GM12878 (cell line): ENCODE measurements around the gene ZDHHC22. TPM values are rescaled to one million over a fixed set of nuclear protein-coding genes. Genes with fewer than 3 reads are reported as not detected.

Source experiments
- ATAC-seq: fragments of 200-7000 bp; cut with Tn5 transposase; 3 replicates; pipeline ENCODE4 v1.9.1; 2020; ENCODE audit warnings: mild to moderate bottlenecking, moderate library complexity
- BruUV-seq: library from RNA; stranded (reverse); fragments of 400-500 nt; replicated peaks from 2 replicates; lab custom pipeline; 2021; lab: Mats Ljungman, UMichigan
- CTCF ChIA-PET: fragments of 300-600 bp; sonication (Branson Sonifier 250); formaldehyde crosslinking; extraction: SDS; loops from one replicate; lab custom pipeline; 2021; ENCODE audit warnings: inconsistent platforms; lab: Yijun Ruan, JAX
- POLR2A ChIA-PET: fragments of 350-600 bp; formaldehyde crosslinking; extraction: SDS; loops from one replicate; lab custom pipeline; 2021; ENCODE audit warnings: inconsistent platforms; lab: Charles Lee
- RAD21 ChIA-PET: fragments of 300-600 bp; sonication (Branson Sonifier 250); formaldehyde crosslinking; loops from one replicate; lab custom pipeline; 2023; ENCODE audit warnings: antibody characterized with exemption; ENCODE audit not compliant: unreplicated experiment; lab: Charles Lee
- SMC1A ChIA-PET: fragments of 300-600 bp; sonication (Branson Sonifier 250); formaldehyde crosslinking; loops from one replicate; lab custom pipeline; 2023; ENCODE audit not compliant: unreplicated experiment, uncharacterized antibody; lab: Charles Lee
- DNase-seq: peaks from one replicate; pipeline ENCODE4 v3.0.0-alpha.2; 2011; ENCODE audit warnings: low read depth, low spot score
- FAIRE-seq: peaks from 3 replicates; lab custom pipeline; 2011; peaks lifted over from hg19 to GRCh38; lab: Jason Lieb, UNC
- H2AFZ ChIP-seq: 2 replicates; pipeline ENCODE4 v1.6.0; 2011; ENCODE audit warnings: low read depth, low read length, control low read depth; ENCODE audit not compliant: control insufficient read depth
- H3K27ac ChIP-seq: 2 replicates; pipeline ENCODE4 v1.5.1; 2011; ENCODE audit warnings: control low read depth; ENCODE audit not compliant: control insufficient read depth, insufficient read depth
- H3K27me3 ChIP-seq, 2 experiments: replicated peaks in 1 of 2; 2 replicates each; pipeline versions ENCODE4 v1.6.0 to v1.6.1; 2011; ENCODE audit warnings: low read length in 1 of 2; ENCODE audit not compliant: control insufficient read depth in 2 of 2, insufficient read depth in 2 of 2
- H3K36me3 ChIP-seq, 2 experiments: 2 replicates each; pipeline ENCODE4 v1.5.1; 2011; ENCODE audit warnings: low read length in 1 of 2; ENCODE audit not compliant: control insufficient read depth in 2 of 2, insufficient read depth in 2 of 2
- H3K4me1 ChIP-seq: 2 replicates; pipeline ENCODE4 v1.6.1; 2011; ENCODE audit warnings: mild to moderate bottlenecking, low read length, moderate library complexity, mixed read lengths; ENCODE audit not compliant: control insufficient read depth, insufficient read depth
- H3K4me2 ChIP-seq: 2 replicates; pipeline ENCODE4 v1.6.0; 2011; ENCODE audit warnings: control low read depth; ENCODE audit not compliant: control insufficient read depth, insufficient read depth
- H3K4me3 ChIP-seq: fragments of 200-600 bp; sonication (generic); 2 replicates; pipeline ENCODE4 v1.5.1; 2016
- H3K79me2 ChIP-seq: 2 replicates; pipeline ENCODE4 v1.6.0; 2011; ENCODE audit warnings: low read length; ENCODE audit not compliant: control insufficient read depth, insufficient read depth
- H3K9ac ChIP-seq: 2 replicates; pipeline ENCODE4 v1.8.0; 2011; ENCODE audit warnings: low read length, control low read depth, mixed read lengths; ENCODE audit not compliant: control insufficient read depth, insufficient read depth
- H3K9me3 ChIP-seq: replicated peaks from 3 replicates; pipeline ENCODE4 v1.5.1; 2011; ENCODE audit warnings: mild to moderate bottlenecking, low read length; ENCODE audit not compliant: control insufficient read depth, insufficient read depth
- H4K20me1 ChIP-seq: 2 replicates; pipeline ENCODE4 v1.6.0; 2011; ENCODE audit not compliant: control insufficient read depth, insufficient read depth
- ASH2L ChIP-seq: fragments of 300-600, 200-600 bp; sonication (generic); IDR thresholded peaks from 2 replicates; pipeline ENCODE4 v1.6.1; 2017; ENCODE audit warnings: low read depth, mild to moderate bottlenecking, borderline replicate concordance
- ATF7 ChIP-seq: fragments of 450-650 bp; IDR thresholded peaks from 2 replicates; pipeline ENCODE4 v1.6.1; 2016; ENCODE audit warnings: low read depth, mild to moderate bottlenecking
- IKZF1 ChIP-seq: fragments of 450-650 bp; conservative IDR thresholded peaks from 2 replicates; pipeline ENCODE4 v1.6.1; 2017; ENCODE audit warnings: antibody characterized with exemption, mild to moderate bottlenecking
- JUNB ChIP-seq: IDR thresholded peaks from 2 replicates; pipeline ENCODE4 v1.6.1; 2016; ENCODE audit warnings: antibody characterized with exemption, mild to moderate bottlenecking
- PRDM15 ChIP-seq: fragments of 450-650 bp; formaldehyde crosslinking; IDR thresholded peaks from 2 replicates; pipeline ENCODE4 v1.4.0; 2020; ENCODE audit warnings: mild to moderate bottlenecking, moderate library complexity
- YY1 ChIP-seq: IDR thresholded peaks from 2 replicates; pipeline ENCODE4 v1.6.1; 2011; ENCODE audit warnings: low read depth, mild to moderate bottlenecking, low read length
- ZNF24 ChIP-seq: fragments of 450-650 bp; IDR thresholded peaks from 2 replicates; pipeline ENCODE4 v1.6.1; 2017; ENCODE audit warnings: antibody characterized with exemption, mild to moderate bottlenecking
- in situ Hi-C: fragments of 300-500 bp; cut with MboI; formaldehyde crosslinking; loops from 9 replicates; pipeline ENCODE4 v1.14.3; 2018; ENCODE audit warnings: mixed read lengths
- intact Hi-C: fragments of 100-400 bp; cut with micrococcal nuclease; formaldehyde crosslinking; loops from one replicate; pipeline ENCODE4 v1.14.2; 2022; ENCODE audit not compliant: unreplicated experiment
- polyA plus RNA-seq, 11 experiments: library from polyadenylated mRNA; depleted of rRNA in 4 of 11; unstranded in 6 of 11; stranded (reverse) in 5 of 11; fragments of >200 nt; fragmentation: Nextera tagmentation in 4 of 11; fragmentation: Illumina TruSeq in 1 of 11; extraction: Ambion mirVana in 4 of 11; extraction: Trizol in 1 of 11; gene quantifications; 1 replicate in 1 of 11; 2 replicates in 10 of 11; pipeline versions ENCODE4 v1.2.1 to v1.2.3, GENCODE V29; 2011 to 2016; ENCODE audit warnings: inconsistent platforms in 2 of 11, missing spikeins in 2 of 11, low read depth in 1 of 11
- total RNA-seq, 4 experiments: library from RNA; depleted of rRNA in 3 of 4; stranded (reverse); fragments of >200 nt in 3 of 4; fragmentation: Illumina TruSeq in 1 of 4; extraction: Trizol in 1 of 4; gene quantifications; 2 replicates each; pipeline versions ENCODE4 v1.2.1 to v1.2.3, GENCODE V29; 2013 to 2021

ZDHHC22 gene
- total and polyA plus RNA-seq, 10 of the 15 experiments (the other 5 are each of a cell fraction or from before 2014, with no cell fraction given) = 0.06 TPM; not detected in 9

GRCh38 chr14:77092676-77093075 lies 48.9 kb downstream of the ZDHHC22 start (continued):
- TF ChIP-seq YY1 (0 out of 2 replicates have a peak, but pooled peaks have one; percentile 15), ASH2L (no peak), PRDM15 (CRISPR knock-in tag) (no peak), IKZF1 (0 out of 2 replicates have a peak, but pooled peaks have one; percentile 14)

- no TSS peak for BruUV-seq
- Histone ChIP-seq H3K27me3 (no peaks in the 10 kb centered on the region; a peak in 1 of 4 replicates), H3K4me2 (no peak overlapping the region), H3K9ac (no peak overlapping the region), H3K36me3 (no peaks in the 10 kb centered on the region), H3K4me3 (no peak overlapping the region), H3K4me1 (peaks cover under 1% of the 10 kb centered on the region; the same call in 1 of the 2 replicates), H3K27ac (no peak overlapping the region), H3K9me3 (peaks cover 11% of the 10 kb centered on the region), H2AFZ (no peak overlapping the region)
- RAD21 ChIA-PET = interaction anchor here (0.9 to 13.8 kb wide), 5 partner anchors 12 to 220 kb away, joined by 3 to 199 read pairs (median 5); no protein-coding TSS in a partner anchor
- POLR2A ChIA-PET = no interaction called here
- FAIRE-seq = no peak
- TF ChIP-seq ZNF24 (no peak), ATF7 (no peak), JUNB (no peak)
- TF ChIP-seq, all 136 proteins: peak for 0
- SMC1A ChIA-PET = interaction anchor here (1.0 to 21.4 kb wide), 6 partner anchors 10 to 217 kb away, joined by 3 to 428 read pairs (median 104); no protein-coding TSS in a partner anchor
- Histone ChIP-seq H3K79me2 (no peaks in the 10 kb centered on the region), H4K20me1 (no peaks in the 10 kb centered on the region)
- no peak for DNase-seq
- ATAC-seq = no peak
- CTCF ChIA-PET = interaction anchor here (0.7 to 21.9 kb wide), 5 partner anchors 14 to 348 kb away, joined by 3 to 719 read pairs (median 205); no protein-coding TSS in a partner anchor
- intact Hi-C loops = loop anchor here (5.0 kb wide), 1 partner anchor 379 kb away; no protein-coding TSS in a partner anchor
- in situ Hi-C loops = no loop called here
Measured at GRCh38 chr14:77091518-77091917, 50.1 kb downstream of the ZDHHC22 start.
